Stimulated activated memory B cell treated with anti-CD40 and anti-IgM and Interleukin-4, amounts not matched to agents 10 μg/mL and 1 μg/mL and 100 μg/mL, for 72 hours (primary cell): ENCODE measurements around the gene PCNX3.
A peak's percentile ranks its signal among the peaks of the same experiment; 100 is the strongest.

Experiments used
- ATAC-seq: fragments of 150-1000 bp; cut with Tn5 transposase; 2 replicates; pipeline ENCODE4 v1.10.0; 2021
- H3K27ac Mint-ChIP-seq: one replicate; pipeline ENCODE4 v1.8.0; 2022; ENCODE audit warnings: mild to moderate bottlenecking, mixed read lengths
- H3K27me3 Mint-ChIP-seq: one replicate; pipeline ENCODE4 v1.8.0; 2022; ENCODE audit warnings: mixed read lengths
- H3K36me3 Mint-ChIP-seq: one replicate; pipeline ENCODE4 v1.8.0; 2022; ENCODE audit warnings: mixed read lengths
- H3K4me1 Mint-ChIP-seq: one replicate; pipeline ENCODE4 v1.8.0; 2022; ENCODE audit warnings: mixed read lengths
- H3K4me3 Mint-ChIP-seq: one replicate; pipeline ENCODE4 v1.8.0; 2022; ENCODE audit warnings: mild to moderate bottlenecking, moderate library complexity, mixed read lengths
- H3K9me3 Mint-ChIP-seq: one replicate; pipeline ENCODE4 v1.8.0; 2022; ENCODE audit warnings: mixed read lengths

Gene PCNX3

DNA sequence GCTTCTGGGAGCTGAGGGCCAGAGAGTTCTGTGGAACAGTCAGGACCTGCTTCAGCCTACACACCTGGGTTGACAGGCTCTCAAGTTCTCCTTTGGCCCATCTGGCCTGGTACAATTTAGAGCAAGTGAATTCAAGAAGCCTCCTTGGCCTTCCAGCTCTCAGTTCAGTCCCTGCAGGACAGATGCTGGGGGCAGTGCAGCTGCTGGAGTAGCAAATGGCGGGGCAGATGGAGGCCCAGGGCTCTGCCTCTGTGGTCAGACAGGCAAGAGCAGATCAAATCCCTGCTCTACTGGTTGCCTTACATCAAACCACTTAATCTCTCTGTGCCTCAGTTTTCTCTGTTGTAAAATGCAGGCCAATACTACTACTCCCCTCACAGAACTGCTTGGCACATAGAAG is 11.3 kb upstream of the PCNX3 start:
- Mint-ChIP-seq H3K27ac (peak overlapping the region; percentile 44), H3K4me3 (no peak overlapping the region), H3K9me3 (no peaks in the 10 kb centered on the region), H3K36me3 (peaks cover 73% of the 10 kb centered on the region), H3K27me3 (no peaks in the 10 kb centered on the region), H3K4me1 (peaks cover 18% of the 10 kb centered on the region)
- ATAC-seq: no peak

DNA sequence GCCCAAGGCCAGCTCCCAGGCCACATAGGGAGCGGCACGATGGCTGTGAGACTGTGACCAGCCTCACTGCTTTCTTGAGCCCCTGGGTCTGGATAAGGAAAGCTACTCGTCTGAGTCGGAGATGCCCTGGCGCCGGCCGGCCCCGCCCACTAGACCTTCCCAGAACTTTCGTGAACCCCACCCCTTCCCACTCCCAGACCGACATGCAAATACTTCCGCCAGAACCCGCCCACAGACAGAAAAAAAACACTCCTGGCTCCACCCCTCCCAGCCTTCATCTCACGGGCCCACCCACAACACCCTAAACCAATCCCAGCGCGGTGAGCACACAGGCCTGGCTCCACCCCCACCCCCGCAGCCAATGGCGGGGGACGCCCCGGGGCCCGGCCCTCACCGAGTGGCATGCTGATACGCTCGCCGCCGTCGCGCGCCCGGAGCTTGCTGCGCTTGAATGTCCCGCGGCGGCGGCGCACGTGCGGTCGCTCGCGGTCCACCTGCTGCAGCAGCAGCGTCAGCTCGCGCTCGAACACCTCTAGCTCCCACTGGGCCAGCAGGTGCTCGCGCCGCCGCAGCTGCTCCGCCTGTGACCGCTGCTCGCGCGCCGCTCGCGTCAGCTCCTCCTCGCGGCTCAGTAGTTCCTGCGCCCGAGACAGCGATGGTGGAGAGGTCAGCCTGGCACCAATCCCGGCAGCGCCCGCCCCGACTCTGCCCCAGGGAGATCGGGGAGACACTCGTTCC is 8.5 kb upstream of the PCNX3 start:
- Mint-ChIP-seq H3K27ac (no peak overlapping the region), H3K9me3 (no peaks in the 10 kb centered on the region), H3K4me1 (peaks cover 46% of the 10 kb centered on the region), H3K36me3 (peaks cover 84% of the 10 kb centered on the region), H3K4me3 (no peak overlapping the region), H3K27me3 (no peaks in the 10 kb centered on the region)
- no peak for ATAC-seq

DNA sequence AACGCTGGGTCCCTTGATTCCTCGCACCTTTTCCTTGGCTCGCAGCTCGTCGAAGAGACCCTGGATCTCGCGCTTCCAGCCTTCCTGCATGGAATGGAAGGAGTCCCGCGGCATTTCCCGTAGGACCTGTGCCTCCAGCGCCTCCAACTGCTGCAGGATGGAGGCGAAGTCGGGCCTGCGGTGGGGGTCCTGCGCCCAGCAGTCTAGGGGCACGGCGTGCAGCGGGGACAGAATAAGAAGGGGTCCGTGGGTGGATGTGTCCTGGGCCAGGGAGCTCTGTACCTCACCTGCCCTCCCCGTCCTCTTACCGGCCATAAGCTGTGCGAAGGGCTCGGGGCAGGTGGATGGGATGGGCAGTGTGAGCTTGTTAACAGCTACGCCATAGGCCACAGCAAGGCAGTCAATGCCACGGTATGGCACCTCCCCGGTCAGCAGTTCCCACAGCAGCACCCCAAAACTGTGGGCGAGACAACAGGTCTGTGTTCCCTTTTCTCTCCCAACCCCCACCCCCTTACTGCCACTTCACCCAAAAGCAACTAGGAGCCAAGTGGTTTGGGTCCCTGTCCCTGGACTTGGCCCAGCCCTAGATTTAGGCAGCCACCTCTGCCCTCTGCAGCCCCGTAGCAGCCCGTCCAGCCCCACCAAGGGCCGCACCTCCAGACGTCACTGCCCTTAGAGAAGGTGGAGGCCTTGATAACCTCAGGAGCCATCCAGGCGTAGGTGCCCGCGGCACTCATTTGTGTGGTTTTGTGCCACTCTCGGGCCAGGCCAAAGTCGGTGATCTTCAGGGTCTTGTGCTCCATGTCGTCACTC is 7.8 kb upstream of the PCNX3 start:
- no peak for ATAC-seq
- H3K27me3 Mint-ChIP-seq: no peaks in the 10 kb centered on the region
- no peaks in the 10 kb centered on the region for H3K9me3 Mint-ChIP-seq
- peaks cover 50% of the 10 kb centered on the region for H3K4me1 Mint-ChIP-seq
- no peak overlapping the region for H3K27ac Mint-ChIP-seq
- peaks cover 84% of the 10 kb centered on the region for H3K36me3 Mint-ChIP-seq
- no peak overlapping the region for H3K4me3 Mint-ChIP-seq

DNA sequence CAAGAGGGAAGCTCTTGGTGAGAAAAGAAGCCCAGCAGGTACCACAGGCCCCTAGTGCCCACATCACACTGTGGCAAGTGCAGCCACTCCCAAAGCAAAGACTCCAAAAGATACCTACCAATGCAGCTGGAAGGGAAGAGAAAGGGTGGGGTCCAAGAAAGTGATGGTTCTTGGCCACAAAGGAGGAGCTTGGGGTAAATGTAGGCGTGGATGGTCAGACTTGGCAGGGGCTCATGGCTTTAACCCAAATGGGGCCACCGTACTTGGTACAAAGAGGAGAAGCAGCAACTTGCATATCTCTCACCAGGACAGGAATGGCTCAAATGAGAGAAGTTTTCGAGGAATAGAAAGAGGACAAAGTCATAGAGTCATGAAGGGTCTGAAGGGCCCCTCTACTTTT is 6.3 kb upstream of the PCNX3 start:
- Mint-ChIP-seq H3K27ac (no peak overlapping the region), H3K36me3 (peaks cover 71% of the 10 kb centered on the region), H3K9me3 (no peaks in the 10 kb centered on the region), H3K27me3 (no peaks in the 10 kb centered on the region), H3K4me1 (peaks cover 48% of the 10 kb centered on the region), H3K4me3 (no peak overlapping the region)
- no peak for ATAC-seq

DNA sequence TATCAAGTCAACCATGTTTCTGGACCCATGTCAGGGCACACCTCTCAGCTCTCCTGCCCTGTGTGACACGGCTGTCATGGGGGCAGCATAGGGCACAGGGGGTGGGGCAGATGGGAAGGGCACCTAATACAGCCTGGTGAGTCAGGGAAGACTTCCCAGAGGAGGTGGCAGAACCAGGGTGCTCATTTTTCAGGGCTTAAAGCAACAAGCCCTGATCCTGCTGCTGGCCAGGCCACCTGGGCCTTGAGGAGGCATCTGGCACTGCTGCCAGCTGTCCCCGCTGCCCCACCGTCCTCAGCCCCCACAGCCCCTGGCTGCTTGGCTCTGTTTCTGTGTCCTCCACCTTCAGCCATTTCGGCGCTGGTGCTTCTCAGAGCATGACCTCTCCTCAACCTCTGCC is 5.9 kb upstream of the PCNX3 start:
- H3K4me3 Mint-ChIP-seq: no peak overlapping the region

DNA sequence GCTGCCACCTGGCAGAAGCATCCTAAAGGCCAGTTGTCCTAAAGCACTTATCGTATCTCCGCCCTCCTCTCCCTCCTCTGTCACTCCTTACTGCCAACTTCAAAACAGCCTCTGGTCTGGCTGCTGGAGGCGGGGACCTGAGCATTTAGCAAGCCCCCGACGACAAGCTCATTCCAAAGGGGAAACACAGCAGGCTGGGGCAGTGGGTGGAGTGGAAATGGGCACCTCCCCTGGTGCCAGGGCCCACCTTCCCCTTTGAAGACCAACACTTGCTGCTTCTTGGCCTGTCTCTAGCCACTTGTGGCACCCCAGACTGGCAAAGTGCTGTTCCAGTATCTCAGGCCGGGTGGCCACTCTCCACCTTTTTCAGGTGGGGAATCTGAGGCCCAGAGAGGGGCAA is 5.2 kb upstream of the PCNX3 start:
- Mint-ChIP-seq H3K4me3 (no peak overlapping the region), H3K9me3 (no peaks in the 10 kb centered on the region), H3K27ac (peak overlapping the region; percentile 94), H3K36me3 (peaks cover 60% of the 10 kb centered on the region), H3K4me1 (peaks cover 48% of the 10 kb centered on the region), H3K27me3 (no peaks in the 10 kb centered on the region)
- no peak for ATAC-seq

More for the DNA sequence above, 5.9 kb upstream of the PCNX3 start:
- Mint-ChIP-seq H3K36me3 (peaks cover 66% of the 10 kb centered on the region), H3K9me3 (no peaks in the 10 kb centered on the region), H3K27me3 (no peaks in the 10 kb centered on the region), H3K27ac (peak overlapping the region; percentile 94), H3K4me1 (peaks cover 48% of the 10 kb centered on the region)
- ATAC-seq: no peak

DNA sequence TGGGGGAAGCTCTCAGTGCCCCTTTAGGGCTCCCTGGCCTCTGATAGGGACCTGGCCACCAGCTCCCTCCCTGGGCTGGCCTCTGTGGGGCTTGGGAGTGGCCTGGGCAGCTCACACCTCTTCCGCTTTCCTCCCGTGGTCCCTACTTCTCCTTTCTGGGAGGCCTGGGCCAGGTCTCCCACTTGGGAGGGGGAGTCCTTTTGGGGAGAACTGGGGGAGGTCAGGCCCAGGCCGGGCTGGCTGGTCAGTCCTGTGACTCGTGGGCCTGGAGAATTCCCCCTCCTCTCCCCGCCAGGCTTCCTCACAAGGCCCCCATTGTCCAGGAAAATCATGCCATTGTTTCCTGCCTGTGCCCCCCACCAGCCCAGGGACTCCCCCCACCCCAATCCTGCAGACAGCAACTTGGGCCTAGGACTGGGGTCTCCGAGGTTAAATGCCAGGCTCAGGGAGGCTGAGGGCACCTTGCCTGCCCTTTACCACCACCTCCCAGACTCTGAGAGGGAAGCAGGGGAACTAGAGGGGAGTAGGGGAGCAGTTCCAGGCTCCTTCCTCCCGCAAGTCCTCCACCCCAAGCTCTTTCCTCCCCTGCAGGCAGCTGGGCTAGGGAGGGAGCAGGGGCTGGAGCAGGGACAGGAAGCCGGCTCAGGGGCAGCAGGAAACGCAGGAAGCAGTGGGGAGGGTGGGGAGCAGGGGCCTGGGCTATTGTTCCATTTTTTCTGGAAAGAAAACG is 4.4 kb upstream of the PCNX3 start:
- H3K36me3 Mint-ChIP-seq: peaks cover 52% of the 10 kb centered on the region
- no peaks in the 10 kb centered on the region for H3K9me3 Mint-ChIP-seq
- H3K27me3 Mint-ChIP-seq: no peaks in the 10 kb centered on the region
- peak overlapping the region; percentile 63 for H3K4me3 Mint-ChIP-seq
- H3K4me1 Mint-ChIP-seq: peaks cover 50% of the 10 kb centered on the region
- H3K27ac Mint-ChIP-seq: peak overlapping the region; percentile 94
- ATAC-seq: no peak

DNA sequence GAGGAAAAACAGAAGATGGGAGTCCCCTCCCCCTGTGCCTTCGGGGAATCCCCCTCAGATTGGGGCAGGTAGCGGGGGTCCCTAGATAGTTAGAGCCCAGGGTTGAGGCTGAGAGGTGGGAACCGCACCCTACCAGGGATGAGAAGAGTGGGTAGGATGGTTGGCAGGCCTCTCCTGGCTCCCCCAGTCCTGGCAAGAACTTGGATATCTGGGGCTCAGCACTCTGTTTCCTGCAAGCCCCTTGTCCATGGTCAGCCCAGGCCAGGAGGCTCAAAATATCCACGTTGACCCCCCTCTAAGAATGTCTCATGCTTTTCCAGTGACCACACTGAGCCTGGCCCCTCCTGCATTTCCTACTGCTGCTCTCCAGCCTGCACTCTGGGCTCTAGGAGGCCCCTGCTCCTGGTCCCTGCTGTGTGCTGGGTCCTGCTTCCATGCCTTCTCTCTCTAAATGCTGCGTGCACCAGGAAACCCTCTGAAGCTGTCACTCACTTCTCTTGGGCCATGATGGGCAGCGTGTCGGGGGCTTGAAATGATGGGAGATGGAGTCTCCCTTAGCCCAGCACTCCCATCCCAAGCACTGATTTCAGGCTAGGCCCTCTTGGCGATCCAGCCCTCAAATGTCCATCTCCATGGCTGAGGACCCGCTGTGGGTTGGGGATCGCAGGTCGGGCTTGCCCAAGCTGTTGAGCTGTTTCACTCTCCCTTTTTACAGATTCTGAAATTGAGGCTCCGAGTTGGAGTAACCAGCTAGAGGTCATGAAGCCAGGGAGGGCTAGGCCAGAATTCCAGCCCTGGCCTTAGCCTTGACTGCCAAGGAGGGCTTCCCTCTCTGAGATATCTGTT is 3.6 kb upstream of the PCNX3 start:
- ATAC-seq: no peak
- no peaks in the 10 kb centered on the region for H3K27me3 Mint-ChIP-seq
- H3K4me3 Mint-ChIP-seq: peak overlapping the region; percentile 86
- peaks cover 52% of the 10 kb centered on the region for H3K36me3 Mint-ChIP-seq
- H3K9me3 Mint-ChIP-seq: no peaks in the 10 kb centered on the region
- H3K4me1 Mint-ChIP-seq: peaks cover 57% of the 10 kb centered on the region
- H3K27ac Mint-ChIP-seq: peak overlapping the region; percentile 94

DNA sequence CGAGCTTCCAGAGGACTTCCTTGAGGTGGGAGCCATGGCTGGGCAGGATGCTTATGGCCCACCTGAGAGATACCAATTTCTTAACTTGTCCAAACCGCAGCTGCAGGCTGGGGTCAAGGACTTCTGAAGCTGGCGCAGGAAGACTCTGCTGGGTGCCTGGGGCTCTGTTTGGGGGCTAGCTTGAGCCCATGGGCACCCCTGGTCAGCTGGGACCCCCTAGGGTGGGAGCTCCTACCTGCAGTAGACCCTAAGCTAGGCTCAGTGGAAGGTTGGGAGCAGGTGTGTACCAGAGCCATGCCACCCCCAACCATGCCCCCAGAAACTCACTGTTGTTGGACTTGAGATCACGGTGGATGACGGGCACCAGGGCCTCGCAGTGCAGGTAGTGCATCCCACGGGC is 2.9 kb upstream of the PCNX3 start:
- Mint-ChIP-seq H3K27me3 (no peaks in the 10 kb centered on the region), H3K9me3 (no peaks in the 10 kb centered on the region), H3K27ac (peak overlapping the region; percentile 94), H3K36me3 (peaks cover 52% of the 10 kb centered on the region), H3K4me3 (peak overlapping the region; percentile 86), H3K4me1 (peaks cover 64% of the 10 kb centered on the region)
- no peak for ATAC-seq

DNA sequence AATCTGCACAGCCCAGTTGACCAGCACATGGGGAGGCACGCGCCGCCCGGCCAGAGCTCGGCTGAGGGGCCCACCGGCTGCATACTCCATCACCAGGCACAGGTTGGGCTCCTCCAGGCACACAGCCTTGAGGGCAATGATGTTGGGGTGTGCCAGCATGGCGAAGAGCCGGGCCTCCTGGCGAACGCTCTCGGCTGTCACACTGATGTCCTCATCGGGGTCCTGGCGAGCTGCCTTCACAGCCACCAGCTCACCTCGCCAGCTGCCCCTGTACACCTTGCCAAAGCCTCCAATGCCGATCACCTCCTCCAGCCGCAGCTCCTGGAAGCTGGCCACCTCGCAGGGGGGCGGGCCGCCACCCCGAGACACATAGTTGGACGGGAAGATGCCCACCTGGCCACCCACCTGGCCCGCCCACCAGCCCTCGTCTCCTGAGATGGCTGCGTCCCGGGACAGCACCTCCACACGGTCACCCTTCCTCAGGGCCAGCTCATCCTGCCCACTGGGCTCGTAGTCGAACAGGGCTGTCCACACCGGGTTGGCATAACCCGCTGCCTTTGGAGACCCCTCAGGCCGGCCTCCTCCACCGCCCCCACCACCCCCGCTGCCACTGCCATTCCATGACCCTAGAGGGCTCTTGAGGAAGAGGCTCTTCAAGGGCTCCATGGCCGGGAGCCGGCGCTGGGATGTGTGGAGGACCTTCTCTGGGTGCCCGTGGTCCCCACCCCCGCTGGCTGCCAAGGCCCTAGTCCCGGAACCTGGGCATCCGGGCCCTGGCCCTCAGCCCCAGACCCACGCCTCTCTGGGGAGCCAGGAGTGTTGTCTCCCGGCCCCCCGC is 2.3 kb upstream of the PCNX3 start:
- Mint-ChIP-seq H3K9me3 (no peaks in the 10 kb centered on the region), H3K27ac (peak overlapping the region; percentile 94), H3K36me3 (peaks cover 48% of the 10 kb centered on the region), H3K27me3 (no peaks in the 10 kb centered on the region), H3K4me1 (peaks cover 69% of the 10 kb centered on the region), H3K4me3 (peak overlapping the region; percentile 86)
- no peak for ATAC-seq

DNA sequence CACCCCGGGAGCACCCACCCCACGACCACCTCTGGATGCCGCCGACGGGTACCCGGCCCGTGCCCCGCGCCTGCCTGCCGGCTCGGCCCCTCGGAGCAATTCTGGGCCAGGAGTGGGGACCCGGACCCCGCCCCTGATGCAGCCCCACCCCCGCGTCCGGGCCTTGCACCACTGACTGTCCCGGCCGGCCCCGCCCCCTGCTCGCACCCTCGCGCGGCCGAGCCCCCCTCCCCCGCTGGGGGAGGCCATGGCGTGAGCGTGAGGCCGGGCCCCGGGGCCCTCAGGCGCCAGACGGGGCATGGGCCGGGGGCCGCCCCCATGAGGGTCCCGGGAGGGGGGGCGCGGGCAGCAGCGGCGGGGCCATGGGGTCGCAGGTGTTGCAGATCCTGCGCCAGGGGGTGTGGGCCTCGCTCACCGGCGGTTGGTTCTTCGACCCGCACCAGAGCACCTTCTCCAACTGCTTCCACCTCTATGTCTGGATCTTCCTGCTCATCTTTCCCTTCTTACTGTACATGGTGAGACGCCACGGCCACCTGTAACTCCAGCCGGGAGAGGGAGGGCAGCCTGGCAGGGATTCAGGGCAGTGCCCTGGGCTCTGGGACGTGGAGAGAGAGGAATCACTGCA is 486 bp downstream of the PCNX3 start:
- Mint-ChIP-seq H3K4me3 (peak overlapping the region; percentile 86), H3K9me3 (no peaks in the 10 kb centered on the region), H3K27me3 (no peaks in the 10 kb centered on the region), H3K4me1 (peaks cover 52% of the 10 kb centered on the region), H3K27ac (peak overlapping the region; percentile 94), H3K36me3 (peaks cover 42% of the 10 kb centered on the region)
- ATAC-seq: peak; percentile 16

DNA sequence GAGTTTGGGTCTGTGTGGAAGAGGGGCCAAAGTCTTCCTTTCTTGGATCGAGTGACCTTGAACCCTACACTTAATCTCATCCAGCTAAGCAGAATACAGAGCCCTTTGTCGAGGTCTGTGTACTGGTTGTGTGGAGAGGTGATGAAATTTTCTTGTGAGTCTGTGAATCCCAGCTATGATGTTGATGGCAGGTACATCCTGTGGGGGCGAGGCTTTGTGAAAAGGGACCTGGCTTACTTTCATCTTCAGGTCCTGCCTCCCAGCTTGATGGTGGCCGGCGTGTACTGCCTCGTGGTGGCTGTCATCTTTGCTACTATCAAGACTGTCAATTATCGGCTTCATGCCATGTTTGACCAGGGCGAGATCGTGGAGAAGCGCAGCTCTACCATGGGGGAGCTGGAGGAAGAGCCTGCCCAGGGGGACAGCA is 1.0 kb downstream of the PCNX3 start:
- Mint-ChIP-seq H3K27me3 (no peaks in the 10 kb centered on the region), H3K4me3 (peak overlapping the region; percentile 86)

DNA sequence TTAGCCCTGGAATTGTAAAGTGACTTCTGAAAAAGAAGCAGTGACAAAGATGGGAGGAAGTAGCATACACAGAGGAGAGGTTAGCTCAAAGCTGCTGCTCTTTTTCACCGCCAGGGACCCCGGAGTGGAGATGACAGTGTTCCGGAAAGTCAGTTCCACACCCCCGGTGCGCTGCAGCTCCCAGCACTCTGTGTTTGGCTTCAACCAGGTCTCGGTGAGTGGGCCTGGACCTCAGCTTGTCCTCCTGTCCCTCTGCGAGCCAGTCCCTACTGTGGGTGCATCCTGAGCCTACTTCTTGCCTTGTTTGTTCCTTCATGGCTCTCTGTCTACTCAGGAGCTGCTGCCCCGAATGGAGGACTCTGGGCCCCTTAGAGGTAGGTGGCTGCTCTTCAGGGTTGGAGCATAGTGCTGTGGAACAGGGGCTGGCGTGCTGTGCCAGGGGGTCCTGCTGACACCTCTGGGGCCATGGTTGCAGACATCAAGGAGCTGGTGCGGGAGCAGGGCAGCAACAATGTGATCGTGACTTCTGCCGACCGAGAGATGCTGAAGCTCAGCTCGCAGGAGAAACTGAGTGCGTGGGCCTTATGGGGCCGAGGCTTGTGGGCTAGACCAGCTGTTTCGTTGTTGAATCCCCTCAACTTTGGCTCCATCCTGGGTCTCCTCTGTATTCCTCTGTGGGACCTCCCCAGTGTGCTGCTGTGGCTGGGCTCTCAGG is 1.7 kb downstream of the PCNX3 start:
- ATAC-seq: no peak
- H3K36me3 Mint-ChIP-seq: peaks cover 48% of the 10 kb centered on the region
- H3K27me3 Mint-ChIP-seq: no peaks in the 10 kb centered on the region
- H3K9me3 Mint-ChIP-seq: no peaks in the 10 kb centered on the region
- H3K4me3 Mint-ChIP-seq: peak overlapping the region; percentile 86
- peaks cover 45% of the 10 kb centered on the region for H3K4me1 Mint-ChIP-seq
- H3K27ac Mint-ChIP-seq: peak overlapping the region; percentile 94

More for the DNA sequence above, 1.0 kb downstream of the PCNX3 start:
- Mint-ChIP-seq H3K9me3 (no peaks in the 10 kb centered on the region), H3K36me3 (peaks cover 47% of the 10 kb centered on the region), H3K4me1 (peaks cover 48% of the 10 kb centered on the region), H3K27ac (peak overlapping the region; percentile 94)
- no peak for ATAC-seq
